HG02840 (cell line): ENCODE results near the gene GTPBP3.

ENCODE experiments used
- ATAC-seq: cut with Tn5 transposase; IDR thresholded peaks from one replicate; pipeline ENCODE4 v1.9.1; 2021; ENCODE audit warnings: mild to moderate bottlenecking, moderate library complexity, moderate number of reproducible peaks; ENCODE audit not compliant: unreplicated experiment, low FRiP score

Gene GTPBP3

DNA sequence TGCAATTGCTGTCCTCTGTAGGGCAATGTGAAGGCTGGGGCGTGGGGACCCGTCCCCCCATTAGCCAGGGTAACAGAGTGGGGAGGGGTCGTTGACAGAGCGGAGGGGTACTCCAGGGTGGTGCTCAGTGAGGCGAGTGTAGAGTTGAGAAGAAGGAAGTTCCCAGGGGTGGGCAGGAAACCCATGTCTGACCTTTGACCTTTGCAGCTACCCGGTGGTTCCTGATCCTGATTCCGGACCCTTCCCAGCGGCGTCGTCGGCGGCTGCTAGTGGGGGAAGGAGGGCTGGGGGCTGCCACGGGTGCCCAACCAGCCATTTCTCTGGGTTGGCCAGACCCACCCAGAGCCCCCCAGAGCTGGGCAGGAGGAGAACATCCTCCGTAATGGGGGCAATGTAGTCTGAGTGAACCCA lies 41.9 kb downstream of the GTPBP3 start:
- ATAC-seq, result no peak

DNA sequence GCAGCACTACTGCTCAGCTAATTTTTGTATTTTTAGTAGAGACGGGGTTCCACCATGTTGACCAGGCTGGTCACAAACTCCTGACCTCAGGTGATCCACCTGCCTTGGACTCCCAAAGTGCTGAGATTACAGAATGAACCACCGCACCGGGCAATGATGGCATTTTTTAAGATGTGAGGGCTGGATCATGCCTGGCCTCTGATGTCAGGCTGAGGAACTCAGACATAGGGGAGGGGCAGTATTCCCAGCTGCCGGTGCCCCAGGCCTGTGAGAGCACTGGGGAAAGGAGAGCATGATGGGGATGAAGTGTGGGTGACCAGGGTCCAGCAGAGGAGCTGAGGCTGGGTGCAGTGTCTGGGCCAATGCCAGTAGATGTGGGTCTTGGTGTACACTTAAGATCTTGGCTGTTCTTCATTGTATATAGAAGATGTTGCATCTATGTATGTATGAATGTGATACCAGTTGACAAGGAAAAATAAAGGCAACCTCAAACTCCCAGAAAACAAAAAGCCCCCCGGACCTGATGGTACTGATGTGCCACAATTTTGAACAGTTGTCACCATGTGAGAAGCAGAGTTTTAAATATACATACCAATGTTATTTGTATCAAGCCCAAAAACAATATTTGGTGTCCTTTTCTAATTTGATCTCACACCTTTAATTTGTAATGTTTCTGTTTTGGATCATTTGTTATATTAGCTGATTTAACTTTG lies 43.2 kb downstream of the GTPBP3 start:
- no peak for ATAC-seq

DNA sequence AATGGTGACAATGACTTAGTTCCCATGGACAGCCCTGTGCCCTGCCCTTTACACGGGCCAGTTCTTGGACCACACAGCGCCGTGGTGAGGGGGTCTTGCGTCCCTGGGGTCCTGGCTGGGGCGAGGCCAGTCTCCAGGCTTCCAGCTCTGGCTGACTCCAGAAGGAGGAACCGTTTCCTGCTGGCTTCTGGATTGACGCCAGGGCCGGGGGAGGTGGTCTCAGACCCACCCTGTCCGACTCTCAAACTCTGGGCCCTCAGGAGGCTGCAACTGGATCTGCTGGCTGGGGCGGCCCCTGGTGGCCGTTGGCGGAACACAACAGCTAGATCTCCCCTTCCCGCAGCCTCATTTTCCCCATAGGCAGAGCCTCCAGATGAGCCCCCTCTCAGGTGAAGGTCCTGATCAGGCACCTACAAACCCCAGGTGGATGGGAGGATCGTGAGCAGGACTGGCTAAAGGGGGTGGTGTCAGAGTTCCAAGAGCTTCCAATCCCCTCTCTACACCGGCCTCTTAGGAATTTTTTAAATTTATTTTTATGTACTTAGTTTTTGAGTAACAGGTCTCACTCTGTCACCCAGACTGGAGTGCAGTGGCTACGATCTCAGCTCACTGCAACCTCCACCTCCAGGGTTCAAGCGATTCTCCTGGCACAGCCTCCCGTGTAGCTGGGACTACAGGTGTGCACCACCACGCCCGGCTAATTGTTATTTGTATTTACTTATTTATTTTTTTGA lies 48.7 kb downstream of the GTPBP3 start:
- ATAC-seq, result no peak

DNA sequence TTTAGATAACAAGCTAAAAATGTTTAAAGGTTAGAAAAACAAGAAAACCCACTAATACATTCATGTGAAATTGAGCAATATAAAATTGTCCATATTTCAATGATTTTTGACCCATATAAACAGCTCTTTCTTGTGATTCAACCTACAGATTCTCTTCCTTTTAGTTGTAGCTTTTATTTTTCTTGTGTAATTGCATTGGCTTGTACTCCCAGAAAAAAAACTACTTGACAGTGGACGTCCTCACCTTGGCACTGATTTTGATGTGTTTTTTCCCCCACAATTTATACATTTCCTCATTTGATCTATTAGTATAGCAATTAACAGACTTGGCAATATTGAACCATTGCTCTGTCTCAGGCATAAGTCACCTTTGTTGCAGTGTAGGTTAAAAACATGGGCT lies 51.9 kb downstream of the GTPBP3 start:
- no peak for ATAC-seq

DNA sequence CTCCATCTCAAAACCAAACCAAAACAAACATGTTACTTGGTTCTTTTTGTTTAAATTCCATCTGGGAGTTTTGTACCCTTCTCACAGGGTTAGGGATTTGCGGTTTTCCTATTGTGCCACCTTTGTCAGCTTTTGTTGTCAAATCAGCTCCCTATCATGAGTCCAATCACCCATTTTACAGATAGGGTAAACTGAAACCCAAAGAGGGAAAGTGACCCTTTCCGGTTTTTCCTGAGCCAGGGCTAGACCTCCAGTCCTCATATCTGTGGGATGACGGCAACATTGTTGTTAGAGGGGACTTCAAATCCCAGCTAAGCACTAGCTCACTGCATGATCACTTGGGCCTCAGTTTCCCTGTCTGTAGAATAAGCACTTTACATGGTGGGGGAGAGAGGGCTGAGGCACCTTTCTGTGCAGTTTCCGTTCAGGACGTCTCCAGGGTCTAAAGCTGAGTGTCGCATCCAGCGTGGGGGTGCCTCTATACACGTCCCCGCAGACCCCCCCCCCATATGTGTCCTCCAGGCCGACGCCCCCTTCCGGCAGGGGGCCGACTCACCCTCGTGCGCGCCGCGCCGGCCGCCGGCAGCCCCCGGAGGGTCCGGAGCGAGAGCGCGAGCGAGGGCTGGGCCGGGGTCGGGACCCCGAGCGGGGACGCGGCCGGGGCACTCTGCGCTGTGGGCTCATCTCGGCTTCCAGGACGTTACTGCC lies 52.8 kb downstream of the GTPBP3 start:
- ATAC-seq, result no peak

DNA sequence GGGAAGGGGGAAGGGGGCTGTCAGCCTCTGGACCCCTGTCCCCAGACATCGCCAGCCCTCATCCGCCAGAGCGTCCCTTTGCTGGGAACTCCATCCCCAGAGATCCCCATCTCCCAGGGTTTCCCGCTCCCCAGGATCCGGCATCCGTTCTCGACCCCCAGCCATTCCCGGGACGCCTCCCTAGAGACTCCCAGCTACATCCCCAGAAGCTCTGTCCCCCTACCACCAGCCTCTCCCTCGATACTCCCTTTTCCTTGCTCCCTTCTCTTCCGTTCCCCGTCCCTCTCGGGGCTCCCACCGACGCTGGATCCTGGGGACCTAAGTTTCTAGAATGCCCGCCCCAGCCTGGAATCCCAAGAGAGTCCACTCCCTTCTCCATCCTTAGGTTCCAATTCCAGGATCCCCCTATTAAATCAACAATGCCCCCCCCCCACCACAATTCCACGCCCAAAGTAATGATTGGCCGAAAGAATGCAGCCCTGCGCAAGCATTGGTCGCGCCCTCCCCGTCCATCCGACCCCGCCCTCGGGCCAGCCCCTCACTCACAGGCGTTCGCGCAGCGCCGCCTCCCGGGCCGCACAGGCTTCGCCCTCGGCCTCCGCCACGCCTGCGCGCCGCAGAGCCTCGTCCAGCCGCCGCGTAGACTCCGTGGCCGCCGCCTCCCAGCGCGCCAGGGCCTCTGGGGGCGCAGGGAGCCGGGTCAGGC lies 53.5 kb downstream of the GTPBP3 start:
- peak; percentile 74 for ATAC-seq

DNA sequence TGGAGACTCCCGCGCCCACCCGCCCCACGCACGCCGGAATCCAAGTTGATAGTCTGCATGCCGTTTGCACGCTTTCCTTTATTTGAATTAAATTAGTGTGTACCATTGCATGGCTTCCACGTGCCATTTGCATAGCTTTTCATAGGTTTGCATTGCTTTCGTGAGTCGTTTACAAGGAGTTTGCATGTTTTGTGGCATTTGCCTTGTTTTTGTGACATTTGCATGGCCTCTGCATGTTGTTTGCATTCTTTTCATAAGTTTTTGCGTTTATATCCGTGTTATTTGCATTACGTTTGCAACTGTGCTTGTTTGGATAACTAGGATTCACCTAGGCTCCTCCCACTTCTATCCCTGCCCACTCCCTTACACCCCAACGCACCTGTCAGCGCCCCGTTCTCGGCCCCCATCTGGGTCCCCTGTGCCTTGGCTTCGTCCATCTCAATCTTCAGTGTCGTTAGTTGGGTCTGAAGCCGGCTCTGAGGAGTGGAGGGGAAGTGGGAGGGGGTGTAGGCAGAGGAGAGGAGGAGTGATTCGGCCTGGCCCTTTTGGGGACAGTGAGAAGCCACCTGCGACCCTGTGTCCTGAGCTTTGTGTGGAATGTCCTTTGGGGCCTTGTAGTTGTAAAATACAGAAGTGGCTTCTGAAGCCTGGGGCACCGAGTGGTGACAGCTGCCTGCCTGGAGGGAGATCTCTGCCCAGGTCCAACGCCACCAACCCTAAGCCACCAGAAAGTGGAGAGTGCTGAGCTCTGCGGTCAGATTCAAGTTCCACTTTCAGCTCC lies 54.2 kb downstream of the GTPBP3 start:
- no peak for ATAC-seq
